Measurements from ENCODE around the gene COPG2. TPM values are rescaled to one million over a fixed set of nuclear protein-coding genes. Genes with fewer than 3 reads are reported as not detected.

The COPG2 gene
- total RNA-seq: 18.5 and 27.8 TPM in 2 replicates

GRCh38 chr7:130668258-130669084 is at the start of gene COPG2:
COPG2 (minus strand) TSS chr7:130668748; CDS start chr7:130668668, 80 bp downstream.
- DNase-seq (ENCODE audit: low read depth): no peak
- H3K4me3 ChIP-seq (ENCODE audit: low read depth, low read length): peak within 1 kb of the TSS; percentile 78
- TF ChIP-seq CTCF (conservative IDR thresholded peaks at IDR 0.05; ENCODE audit: low read depth, low read length): no peak

GRCh38 chr7:130712416-130712815 is 43.9 kb upstream of the COPG2 start:
- no peak for TF ChIP-seq CTCF (conservative IDR thresholded peaks at IDR 0.05; ENCODE audit: low read depth, low read length)
- H3K4me3 ChIP-seq (ENCODE audit: low read depth, low read length): no peak overlapping the region
- DNase-seq (ENCODE audit: low read depth): no peak

- no peak for DNase-seq (ENCODE audit: low read depth)
- H3K4me3 ChIP-seq (ENCODE audit: low read depth, low read length): no peak overlapping the region
- no peak for TF ChIP-seq CTCF (conservative IDR thresholded peaks at IDR 0.05; ENCODE audit: low read depth, low read length)
Measured at GRCh38 chr7:130708766-130709165, 40.2 kb upstream of the COPG2 start.

- DNase-seq (ENCODE audit: low read depth): no peak
- no peak overlapping the region for H3K4me3 ChIP-seq (ENCODE audit: low read depth, low read length)
- no peak for TF ChIP-seq CTCF (conservative IDR thresholded peaks at IDR 0.05; ENCODE audit: low read depth, low read length)
Measured at GRCh38 chr7:130708001-130708400, 39.5 kb upstream of the COPG2 start.

GRCh38 chr7:130703851-130704250 is 35.3 kb upstream of the COPG2 start:
- DNase-seq (ENCODE audit: low read depth): no peak
- no peak for TF ChIP-seq CTCF (conservative IDR thresholded peaks at IDR 0.05; ENCODE audit: low read depth, low read length)
- H3K4me3 ChIP-seq (ENCODE audit: low read depth, low read length): no peak overlapping the region

GRCh38 chr7:130701650-130702049 is 33.1 kb upstream of the COPG2 start:
- DNase-seq (ENCODE audit: low read depth): no peak
- TF ChIP-seq CTCF (conservative IDR thresholded peaks at IDR 0.05; ENCODE audit: low read depth, low read length): no peak
- H3K4me3 ChIP-seq (ENCODE audit: low read depth, low read length): no peak overlapping the region

- H3K4me3 ChIP-seq (ENCODE audit: low read depth, low read length): no peak overlapping the region
- no peak for DNase-seq (ENCODE audit: low read depth)
- no peak for TF ChIP-seq CTCF (conservative IDR thresholded peaks at IDR 0.05; ENCODE audit: low read depth, low read length)
Measured at GRCh38 chr7:130700760-130701159, 32.2 kb upstream of the COPG2 start.

Measured in epithelial cell of proximal tubule (primary cell).